ENCODE results near the gene FAM217A.

DNA sequence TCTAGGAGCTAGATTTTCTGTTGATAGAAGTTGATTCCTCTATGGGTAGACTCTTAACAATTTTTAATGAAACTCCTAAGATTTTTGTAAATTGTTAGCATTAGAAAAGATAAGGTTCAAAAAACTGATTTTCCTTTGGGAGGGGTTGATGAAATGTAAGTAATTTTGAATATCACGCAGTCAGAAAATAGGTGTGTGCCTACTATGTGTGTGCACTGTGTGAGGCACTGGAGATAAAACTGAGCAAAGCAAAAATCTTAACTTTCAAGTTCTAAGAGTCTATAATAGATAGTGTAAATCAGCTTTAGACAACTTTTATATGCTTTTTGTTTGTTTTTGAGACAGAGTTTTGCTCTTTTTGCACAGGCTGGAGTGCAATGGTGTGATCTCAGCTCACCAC, 53.3 kb downstream of the FAM217A start:
- TF ChIP-seq, protein P1, sequence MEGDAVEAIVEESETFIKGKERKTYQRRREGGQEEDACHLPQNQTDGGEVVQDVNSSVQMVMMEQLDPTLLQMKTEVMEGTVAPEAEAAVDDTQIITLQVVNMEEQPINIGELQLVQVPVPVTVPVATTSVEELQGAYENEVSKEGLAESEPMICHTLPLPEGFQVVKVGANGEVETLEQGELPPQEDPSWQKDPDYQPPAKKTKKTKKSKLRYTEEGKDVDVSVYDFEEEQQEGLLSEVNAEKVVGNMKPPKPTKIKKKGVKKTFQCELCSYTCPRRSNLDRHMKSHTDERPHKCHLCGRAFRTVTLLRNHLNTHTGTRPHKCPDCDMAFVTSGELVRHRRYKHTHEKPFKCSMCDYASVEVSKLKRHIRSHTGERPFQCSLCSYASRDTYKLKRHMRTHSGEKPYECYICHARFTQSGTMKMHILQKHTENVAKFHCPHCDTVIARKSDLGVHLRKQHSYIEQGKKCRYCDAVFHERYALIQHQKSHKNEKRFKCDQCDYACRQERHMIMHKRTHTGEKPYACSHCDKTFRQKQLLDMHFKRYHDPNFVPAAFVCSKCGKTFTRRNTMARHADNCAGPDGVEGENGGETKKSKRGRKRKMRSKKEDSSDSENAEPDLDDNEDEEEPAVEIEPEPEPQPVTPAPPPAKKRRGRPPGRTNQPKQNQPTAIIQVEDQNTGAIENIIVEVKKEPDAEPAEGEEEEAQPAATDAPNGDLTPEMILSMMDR (IDR thresholded peaks at IDR 0.05): no peak
- no peak for TF ChIP-seq POLR2AphosphoS5 (IDR thresholded peaks at IDR 0.05)
- no peak for TF ChIP-seq POLR2A (IDR thresholded peaks at IDR 0.05)

Data from sigmoid colon (tissue), 4 donors.